Testis (tissue), 2 donors: Measurements from ENCODE around the gene NAP1L4.

Experiments used
- CTCF ChIP-seq, 3 experiments: fragments of 450-650 bp in 2 of 3; fragments of 200-600 bp in 1 of 3; sonication (generic) in 1 of 3; IDR thresholded peaks; one replicate each; pipeline ENCODE4 v1.5.1; 2016 to 2019; ENCODE audit warnings: antibody characterized with exemption in 3 of 3, mild to moderate bottlenecking in 2 of 3, moderate library complexity in 1 of 3
- POLR2A ChIP-seq: fragments of 450-650 bp; IDR thresholded peaks from one replicate; pipeline ENCODE4 v1.6.1; 2017; ENCODE audit warnings: antibody characterized with exemption, mild to moderate bottlenecking, moderate library complexity

DNA sequence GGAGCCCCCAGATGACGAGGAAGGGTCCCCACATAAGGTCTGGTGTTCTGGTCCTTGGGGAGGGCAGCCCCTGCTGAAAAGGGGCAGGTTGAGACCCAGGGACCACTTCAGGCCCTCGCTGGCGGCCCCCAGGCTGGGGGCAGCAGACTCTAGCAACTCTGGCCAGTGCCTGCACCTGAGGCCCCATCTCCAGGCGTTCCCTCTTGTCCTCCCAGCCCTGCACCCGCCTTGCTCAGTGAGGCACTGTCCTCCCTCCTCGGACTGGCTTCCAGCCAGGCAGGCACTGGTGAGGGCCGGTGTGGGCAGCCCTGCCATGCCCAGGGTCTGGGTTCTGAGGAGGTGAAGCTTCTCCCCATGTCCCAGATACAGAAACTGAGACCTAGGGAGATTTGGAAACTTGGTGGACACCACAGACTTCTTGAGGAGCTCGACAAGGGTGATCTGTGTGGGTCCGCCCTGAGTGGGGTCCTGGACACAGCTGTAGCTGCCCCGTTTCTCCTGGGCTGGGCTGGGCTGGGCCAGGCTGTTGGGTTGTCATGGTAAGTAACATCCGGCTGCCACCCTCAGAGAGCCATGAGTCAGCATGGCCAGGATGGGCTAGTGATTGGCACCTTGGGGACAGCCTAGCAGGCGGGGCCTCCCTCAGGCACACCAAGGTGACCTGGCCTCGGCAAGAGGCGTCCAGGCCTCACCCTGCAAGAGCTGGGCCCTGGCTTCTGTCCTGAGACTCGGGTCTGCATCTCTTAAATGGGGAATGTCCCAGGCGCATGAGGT is 51.8 kb downstream of the NAP1L4 start:
- TF ChIP-seq CTCF (IDR thresholded peaks at IDR 0.05) (no peak), POLR2A (no peak)
